Measurements from ENCODE around the gene GPLD1.
A peak's percentile ranks its signal among the peaks of the same experiment; 100 is the strongest.

GPLD1 gene

DNA sequence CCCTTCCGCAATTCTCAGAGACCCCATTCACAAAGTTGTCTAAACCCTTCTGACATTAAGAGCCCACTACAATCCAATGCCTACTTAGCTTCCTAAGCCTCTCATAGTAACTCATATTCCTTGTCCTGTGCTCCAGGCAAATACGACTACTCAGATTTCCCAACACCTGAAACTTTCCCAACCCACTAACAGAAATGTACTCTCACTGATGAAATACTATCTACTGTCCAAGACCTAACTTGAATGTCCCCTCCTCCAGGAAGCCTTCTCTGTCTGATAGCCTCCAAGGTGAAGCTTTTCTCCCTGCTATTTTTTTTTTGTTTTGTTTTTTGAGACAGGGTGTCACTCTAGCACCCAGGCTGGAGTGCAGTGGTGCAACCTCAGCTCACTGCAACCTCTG, 30.4 kb downstream of the GPLD1 start:
- DNase-seq (ENCODE audit: low spot score): no peak

DNA sequence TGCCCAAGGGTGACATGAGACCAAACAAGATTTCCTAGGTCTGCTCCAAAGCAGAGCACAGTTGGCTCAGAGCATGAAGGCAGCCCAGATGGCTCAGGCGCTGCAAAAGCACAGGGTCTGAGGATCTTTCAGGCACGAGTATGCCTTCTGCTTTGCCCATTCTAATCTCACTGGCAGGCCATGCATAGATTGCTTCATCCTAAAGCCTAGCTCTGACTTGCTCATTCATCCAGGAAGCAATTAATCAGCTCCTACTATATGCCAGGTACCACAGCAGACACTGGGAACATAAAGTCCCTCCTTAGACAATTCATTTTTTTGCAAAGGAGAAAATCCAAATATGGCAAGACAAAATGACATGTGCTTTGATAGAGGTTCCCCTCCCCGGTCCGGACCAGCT, 31.2 kb downstream of the GPLD1 start:
- no peak for DNase-seq (ENCODE audit: low spot score)

DNA sequence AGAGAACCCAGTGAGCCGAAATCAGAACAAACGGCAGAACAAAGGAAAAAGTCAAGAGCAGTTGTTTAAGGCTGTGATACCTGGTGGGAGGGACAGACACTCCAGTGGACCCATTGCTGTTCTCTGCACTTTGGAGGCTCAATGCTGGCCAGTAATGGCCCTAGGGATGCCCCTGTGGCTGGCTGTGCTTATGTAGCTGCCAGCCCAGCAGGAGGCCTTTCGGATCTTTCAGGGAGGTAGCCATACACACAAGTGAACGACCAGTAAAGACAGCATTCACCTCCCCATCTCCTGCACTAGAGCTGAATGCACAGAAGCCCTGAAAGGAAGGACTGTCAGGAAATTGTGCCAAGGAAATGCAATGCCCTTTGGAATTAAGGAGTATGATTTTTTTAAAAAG, 34.3 kb downstream of the GPLD1 start:
- no peak for DNase-seq (ENCODE audit: low spot score)

DNA sequence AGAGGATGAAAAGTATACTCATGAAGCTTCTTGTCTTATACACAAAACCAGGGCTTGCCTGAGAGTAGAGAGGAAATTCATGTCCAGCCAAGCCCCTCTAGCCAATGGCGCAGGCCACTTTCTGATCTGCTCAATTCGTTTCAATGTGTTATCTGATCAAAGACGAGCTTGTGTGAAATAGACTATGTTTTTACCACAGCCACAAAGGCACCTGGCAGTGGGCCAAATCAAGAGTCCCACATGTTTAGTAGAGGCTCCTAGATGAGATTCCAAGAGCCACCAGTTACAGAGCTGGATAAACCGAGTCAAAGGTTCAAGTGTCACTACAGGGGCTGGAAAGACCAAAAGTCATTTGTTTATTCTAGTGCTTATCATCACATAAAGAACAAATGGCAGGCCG, 34.9 kb downstream of the GPLD1 start:
- peak; percentile 10 for DNase-seq (ENCODE audit: low spot score)

DNA sequence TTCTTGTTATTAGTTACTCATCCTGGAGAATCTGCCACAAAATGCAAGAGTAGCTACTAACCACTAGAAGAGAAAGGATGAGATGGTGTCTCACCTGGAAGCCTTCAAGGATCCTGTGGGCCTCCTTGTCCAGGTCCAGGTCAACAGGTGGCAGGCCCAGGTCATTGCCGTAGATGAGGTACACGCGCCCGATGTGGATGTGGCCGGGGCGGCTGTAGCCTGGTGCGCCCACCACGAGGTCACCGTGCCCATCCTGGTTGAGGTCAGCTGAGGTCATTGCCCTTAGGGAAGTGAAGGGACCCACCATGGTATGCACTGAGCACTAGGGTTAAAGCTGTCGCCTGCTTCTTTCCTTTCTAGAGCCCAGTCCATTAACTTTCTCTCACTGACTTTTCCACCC, 35.5 kb downstream of the GPLD1 start:
- DNase-seq (ENCODE audit: low spot score): no peak

DNA sequence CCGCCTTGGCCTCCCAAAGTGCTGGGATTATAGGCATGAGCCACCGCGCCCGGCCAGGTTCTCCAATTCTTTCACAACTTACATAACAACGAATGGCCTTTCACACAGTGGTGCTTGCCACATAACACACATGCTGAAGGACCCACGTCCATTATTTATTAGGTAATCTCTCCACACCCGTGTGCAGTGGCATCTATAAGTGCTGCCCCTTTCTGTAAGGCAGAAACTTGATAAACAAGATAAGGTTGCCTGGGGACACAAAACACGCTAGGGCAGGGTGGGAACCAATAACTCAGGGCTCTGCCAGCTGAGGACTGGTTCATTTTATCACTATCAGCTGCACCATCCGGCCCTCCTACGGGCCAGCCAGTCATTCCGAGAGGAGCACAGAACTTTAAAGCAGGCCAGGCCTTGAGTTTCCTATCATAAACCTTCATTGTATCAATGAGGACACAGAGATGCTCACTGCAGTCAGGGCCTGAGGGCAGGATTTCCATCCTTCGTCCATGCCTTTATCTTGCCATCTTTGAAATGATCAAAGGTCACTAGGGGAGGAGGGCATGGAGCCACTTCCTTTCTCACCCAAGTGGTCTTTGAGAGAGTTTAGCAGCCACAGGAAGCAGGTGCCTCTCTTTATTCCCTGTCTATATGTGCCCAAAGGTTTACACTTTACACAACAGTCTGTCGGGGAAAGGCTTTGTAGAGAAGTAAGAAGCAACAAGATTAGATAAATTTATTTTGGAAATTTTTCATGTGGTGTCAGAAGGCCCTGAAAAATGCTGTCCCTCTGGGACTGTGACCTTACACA, 37.6 kb downstream of the GPLD1 start:
- no peak for DNase-seq (ENCODE audit: low spot score)

DNA sequence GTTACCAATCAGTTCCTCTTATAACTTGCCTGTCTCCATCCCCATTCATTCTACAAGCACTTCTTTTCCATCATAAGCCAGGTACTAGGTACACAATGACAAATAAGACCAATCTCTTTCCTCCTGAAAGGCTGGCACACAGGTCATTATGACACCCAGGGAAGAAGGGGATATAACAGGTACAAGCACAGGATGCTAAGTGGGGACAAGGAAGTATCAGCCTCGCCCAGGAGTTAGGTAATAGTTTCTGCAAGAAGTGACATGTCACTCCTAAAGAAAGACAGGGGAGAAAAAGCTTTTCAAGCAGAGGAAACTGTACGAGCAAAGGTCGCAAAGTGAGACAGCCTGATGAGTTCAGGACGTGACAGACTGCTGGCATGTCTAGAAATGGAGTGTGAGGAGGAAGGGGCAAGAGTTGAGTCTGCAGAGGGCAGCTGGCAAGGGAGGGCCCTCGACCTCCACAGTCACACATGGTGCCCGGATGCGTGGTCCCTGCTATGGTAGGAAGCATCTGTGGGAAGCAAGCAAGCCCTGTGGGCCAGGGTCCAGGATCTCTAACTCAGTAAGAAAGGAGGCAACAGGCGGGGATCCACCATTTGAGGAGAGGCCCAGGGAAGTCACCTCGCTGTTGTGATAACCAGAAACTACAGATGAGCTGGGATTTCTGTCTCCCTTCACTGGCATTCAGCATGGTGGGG, 40.4 kb downstream of the GPLD1 start:
- no peak for DNase-seq (ENCODE audit: low spot score)

DNA sequence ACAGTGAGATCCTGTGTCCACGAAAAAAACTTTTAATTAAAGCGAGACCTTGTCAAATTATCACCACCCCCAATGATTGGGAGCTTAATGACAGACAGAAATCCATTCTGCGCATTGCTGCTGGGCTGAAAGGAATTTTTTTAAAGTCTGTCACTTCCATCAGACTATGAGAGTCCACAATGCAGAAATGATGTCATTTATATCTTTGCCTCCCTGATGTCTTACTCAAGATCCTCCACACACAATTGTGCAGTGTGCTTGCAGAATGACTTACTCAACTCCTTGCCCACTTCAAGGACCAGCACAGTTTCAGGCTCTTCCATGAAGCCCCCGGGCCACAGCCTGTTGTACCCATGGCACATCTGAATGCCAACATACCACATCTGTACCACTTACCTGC, 41.0 kb downstream of the GPLD1 start:
- DNase-seq (ENCODE audit: low spot score): no peak

DNA sequence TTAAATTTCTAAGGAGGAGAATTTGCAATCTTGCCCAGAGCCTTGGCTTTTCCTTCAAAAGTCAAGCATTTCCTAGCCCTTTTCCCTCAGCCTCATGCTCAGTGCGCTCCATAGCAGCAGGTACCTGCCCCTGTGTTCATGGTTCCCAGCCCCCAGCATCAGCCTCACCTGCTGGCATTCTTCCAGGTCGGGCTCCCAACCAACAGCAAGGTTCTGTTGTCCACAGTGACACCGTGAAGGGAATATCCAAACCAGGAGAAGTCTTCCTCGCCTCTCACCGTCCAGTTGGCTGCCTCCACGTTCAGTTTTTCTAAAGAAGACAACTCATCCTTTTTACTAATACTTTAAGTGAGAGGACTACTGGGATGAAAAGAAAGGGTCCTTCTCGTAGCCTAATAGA, 42.7 kb downstream of the GPLD1 start:
- DNase-seq (ENCODE audit: low spot score): no peak

DNA sequence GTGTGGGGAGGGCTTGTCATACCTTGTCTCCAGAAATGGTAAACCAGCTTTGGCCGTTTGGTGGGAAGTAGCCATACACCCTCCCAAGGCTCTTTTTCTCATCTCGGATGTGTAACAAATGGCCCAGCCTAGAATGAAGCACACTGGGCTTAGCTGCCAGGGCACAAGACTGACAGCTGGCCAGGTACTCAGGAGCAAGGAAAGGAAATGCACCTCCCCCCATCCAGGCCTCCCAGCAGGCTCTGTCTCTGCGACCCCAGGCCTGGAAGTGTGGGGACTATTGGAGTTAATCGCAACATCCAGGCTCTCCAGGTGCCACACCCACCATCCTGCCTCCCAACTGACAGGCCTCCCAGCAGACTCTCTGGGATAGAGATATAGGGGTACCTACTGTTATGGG, 43.7 kb downstream of the GPLD1 start:
- no peak for DNase-seq (ENCODE audit: low spot score)

DNA sequence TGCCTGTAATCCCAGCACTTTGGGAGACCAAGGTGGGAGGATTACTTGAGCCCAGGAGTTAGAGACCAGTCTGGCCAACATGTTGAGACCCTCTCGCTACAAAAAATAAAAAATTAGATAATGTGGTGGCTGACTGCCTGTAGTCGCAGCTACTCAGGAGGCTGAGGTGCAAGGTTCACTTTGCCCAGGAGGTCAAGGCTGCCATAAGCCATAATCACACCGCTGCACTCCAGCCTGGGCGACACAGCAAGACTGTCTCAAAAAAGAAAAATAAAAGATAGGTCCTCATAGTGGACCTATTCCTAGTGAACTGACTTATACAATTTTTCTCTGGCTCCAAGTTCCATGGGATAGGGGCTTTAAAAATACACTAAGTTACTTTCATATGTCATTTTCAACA, 44.8 kb downstream of the GPLD1 start:
- DNase-seq (ENCODE audit: low spot score): no peak

DNA sequence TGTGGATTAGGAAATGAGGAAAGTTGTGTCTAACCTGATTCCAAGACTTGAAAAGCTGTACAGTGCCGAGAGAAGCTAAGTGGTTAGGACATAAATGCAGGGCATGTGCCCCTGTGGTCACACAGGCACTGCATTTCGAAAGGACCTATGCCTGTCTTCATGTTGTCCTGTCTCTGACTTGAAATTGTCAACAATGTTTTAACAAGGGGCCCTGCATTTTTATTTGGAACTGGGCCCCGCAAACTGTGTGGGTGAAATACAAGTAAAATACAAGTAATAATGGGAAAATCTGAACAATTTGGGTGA, 47.8 kb downstream of the GPLD1 start:
- no peak for DNase-seq (ENCODE audit: low spot score)

DNA sequence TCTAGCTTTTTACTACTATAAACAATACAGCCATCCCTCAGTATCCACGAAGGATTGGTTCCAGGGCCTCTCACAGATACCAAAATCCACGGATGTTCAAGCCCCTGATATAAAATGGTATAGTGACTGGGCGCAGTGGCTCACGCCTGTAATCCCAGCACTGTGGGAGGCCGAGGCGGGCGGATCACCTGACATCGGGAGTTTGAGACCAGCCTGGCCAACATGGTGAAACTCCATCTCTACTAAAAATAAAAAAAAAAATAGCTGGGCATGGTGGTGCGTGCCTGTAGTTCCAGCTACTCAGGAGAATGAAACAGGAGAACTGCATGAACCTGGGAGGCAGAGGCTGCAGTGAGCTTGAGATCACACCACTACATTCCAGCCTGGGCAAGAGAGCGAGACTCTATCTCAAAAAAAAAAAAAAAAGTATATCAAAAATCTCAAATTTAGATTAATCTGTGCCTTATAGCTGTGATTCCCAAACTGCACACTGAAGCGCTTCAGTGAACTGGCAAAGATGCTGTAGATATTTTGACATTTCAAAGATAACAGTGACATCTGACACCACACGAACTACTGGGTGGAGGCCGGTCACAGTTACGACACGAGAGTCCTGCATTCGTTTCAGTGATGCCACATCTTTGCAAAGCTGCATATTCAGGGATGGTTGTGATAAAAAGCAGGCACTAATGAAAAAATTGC, 48.3 kb downstream of the GPLD1 start:
- DNase-seq (ENCODE audit: low spot score): peak; percentile 26

DNA sequence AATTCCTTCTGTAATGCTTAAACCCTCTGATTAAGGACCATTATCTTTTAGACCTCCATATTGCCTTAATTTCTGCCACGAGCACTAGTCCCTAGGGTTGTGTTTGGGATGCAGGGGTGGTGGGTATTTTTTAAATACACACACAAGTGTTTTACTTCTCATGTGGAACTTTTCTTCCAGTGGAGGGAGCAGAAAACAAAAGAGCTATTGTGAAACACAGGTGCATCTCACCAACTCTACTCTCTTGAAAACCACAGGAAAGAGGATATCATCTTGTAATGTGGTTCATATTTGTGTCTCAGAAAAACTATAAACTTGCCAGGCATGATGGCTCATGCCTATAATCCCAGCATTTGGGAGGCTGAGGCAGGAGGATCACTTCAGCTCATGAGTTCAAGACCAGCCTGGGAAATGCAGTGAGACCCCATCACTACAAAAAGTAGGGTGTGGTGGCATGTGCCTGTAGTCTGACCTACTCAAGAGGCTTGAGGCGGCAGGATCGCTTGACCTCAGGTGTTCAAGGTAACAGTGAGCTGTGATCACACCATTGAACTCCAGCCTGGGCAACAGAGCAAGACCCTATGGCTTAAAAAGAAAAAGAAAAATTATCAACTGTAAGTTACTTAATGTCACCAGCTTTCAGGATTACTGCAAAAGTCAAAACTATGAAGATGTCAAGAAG, 49.4 kb downstream of the GPLD1 start:
- DNase-seq (ENCODE audit: low spot score): no peak

DNA sequence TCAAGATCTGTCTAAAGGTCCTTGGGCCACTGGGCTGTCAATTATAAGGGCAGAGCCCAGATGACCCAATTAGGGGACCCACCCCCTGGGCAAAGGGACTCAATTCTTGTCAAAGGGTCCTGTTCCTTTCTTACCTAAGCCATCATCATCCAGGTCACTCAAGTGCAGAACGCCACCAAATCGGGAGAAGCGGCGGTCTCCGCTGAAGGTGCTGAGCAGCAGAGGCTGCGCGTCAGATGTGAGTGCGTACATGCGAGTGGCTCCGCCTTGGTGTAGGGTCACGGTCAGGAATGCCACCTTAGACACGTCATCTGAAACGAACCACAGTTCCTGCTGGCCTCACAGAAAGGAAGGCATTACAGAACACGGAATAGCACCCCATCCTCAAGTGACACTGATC, 52.4 kb downstream of the GPLD1 start:
- no peak for DNase-seq (ENCODE audit: low spot score)

DNA sequence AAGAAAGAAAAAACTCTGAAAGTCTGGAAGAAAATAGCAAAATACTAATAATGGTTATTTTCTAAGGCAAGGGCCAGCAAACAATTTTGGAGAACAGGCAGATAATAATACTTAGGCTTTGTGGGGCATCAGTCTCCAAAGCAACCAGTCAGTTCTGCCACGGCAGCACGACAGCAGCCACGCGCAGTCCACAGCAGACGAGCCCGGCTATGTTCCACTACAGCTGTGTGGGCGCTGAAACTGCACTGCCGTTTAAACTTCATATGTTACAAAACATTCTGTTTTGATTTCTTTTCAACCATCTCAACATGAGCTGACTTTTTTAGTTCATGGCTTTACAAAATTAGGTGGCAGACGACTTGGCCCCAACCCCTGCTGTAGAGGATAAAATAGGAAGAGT, 56.8 kb downstream of the GPLD1 start:
- DNase-seq (ENCODE audit: low spot score): no peak

DNA sequence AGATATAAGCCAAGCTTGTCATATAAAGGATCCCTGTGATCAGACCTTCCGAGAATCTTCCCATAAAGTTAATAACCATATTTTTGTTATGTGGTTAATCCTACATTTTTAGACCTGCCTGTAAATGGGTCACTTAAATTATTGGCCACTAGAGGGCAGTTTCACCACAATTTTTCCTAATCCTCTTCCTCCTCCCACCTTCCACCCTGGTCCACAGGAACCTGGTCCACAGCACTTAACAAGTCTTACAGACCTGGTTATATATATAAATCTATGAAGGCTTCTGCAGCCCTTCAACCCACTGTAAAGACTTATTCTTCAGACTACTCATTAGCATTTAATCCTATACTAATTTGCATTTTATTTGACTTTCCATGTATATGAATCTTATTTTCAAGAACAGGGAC, 58.3 kb downstream of the GPLD1 start:
- peak; percentile 60 for DNase-seq (ENCODE audit: low spot score)

DNA sequence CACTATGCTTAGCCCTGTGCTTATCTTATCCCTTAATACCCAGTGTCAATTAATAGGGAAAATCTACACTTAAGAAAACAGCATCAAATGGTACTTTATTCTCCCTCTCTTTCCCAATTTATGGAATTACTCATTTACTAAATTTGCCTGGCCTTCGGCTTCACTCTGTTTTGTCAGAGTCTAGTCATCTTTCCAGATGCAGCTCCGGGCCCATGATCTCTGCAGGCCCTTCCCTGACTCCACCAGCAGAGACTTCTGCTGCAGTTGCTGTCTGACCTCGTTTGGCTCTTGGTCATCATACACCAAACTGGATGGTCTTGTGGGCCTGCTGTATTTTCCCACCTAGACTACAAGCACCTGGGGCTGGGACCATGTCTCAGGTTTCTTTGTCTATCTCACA, 59.3 kb downstream of the GPLD1 start:
- DNase-seq (ENCODE audit: low spot score): no peak

DNA sequence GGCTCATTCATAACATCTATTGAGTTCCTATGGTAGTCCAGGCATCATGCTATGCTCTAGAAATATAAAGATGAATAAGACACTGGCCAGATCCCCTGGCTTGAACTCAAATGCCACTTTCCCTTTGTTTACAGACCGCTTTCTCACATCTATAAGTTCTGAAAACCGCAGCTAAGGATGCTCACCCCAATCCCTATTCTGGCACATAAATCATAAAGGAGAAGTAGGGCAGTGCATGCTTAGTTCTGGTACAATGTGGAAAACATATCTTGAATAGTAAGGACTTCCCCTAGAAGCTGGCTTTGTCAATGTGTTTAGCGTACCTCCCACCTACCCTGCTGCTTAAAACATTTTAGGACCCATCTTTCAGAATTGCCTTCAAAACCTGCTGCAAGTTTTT, 60.2 kb downstream of the GPLD1 start:
- DNase-seq (ENCODE audit: low spot score): no peak

DNA sequence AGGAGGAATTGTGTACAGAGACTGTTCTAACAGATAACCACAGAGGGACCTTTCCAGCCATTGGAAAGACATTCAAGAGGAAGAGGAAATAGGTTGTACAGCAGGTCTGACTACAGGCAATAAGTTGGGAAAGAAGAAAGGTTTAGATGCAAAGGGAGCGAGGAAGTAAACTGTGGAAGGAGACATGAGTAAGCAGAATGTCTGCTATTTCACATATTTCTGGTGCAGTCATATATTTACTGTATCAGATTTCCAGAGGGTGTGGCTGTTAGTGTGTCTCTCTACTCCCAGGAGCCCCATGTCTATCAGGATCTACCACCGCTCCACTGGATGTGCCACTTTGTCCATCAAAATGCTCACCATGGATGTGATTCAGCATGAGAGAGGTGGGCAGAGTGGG, 60.8 kb downstream of the GPLD1 start:
- no peak for DNase-seq (ENCODE audit: low spot score)

DNA sequence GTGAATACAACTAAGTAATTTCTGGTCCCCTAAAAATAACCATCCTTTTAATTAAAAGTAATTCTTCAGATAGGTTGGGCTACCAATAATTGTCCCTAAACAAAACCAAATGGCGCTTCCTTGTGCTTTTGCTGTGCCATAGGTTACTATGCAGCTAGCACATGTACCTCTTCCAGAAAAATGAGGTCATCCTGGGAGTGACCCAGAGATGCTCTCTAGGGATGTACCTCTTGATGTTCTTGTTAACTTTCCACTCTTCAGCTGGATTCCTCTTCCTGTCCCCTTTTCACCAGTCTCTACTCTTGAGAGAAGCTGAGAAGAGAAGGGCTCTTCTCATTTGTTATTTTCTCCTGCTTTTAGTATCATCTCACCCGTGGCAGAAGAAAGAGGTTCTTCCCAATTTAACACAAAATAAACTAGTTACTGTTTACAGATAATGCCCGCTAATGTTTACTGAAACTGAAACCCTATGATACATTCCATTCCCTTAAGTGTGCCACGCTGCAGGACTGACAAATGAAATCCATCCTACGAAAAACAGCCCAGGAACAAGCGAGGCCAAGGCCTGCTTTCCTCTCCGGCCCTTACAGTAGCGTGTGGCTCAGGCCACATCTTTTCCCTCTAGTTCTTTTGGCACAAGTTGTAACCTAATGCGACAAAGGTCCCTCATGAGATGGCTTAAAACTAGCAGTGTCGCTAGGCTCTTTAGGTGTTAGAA, 62.5 kb downstream of the GPLD1 start:
- DNase-seq (ENCODE audit: low spot score): no peak

DNA sequence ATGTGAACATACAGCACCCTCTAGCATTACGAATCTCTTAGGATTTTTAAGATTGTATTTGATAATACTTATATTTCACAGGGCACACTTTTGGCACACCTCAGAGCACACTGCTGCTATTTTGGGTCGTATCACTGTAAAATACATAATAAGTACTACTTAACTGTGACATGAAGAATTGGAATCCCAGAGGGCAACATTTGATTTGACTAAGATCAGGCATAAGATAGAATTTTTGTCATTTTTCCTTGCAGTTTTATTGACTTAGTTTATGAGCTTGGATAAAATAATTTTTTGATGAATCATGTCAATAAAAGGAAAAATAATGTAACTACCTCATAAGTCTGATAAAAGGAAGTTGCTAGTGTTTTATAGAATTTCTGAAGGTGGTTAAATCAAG, 64.3 kb downstream of the GPLD1 start:
- DNase-seq (ENCODE audit: low spot score): no peak
